C4-2B (cell line): ENCODE results near the gene C8A.

Experiments
- CTCF ChIP-seq: fragments of 450-650 bp; conservative IDR thresholded peaks from 2 replicates; pipeline ENCODE4 v1.5.1; 2017; ENCODE audit warnings: mild to moderate bottlenecking
- ZFX ChIP-seq: fragments of 450-650 bp; IDR thresholded peaks from 2 replicates; pipeline ENCODE4 v1.6.1; 2017

GRCh38 chr1:56957931-56958330, 103.3 kb downstream of the C8A start:
- TF ChIP-seq CTCF = no peak
- TF ChIP-seq ZFX = no peak
